Measurements from ENCODE around the gene KRT73. TPM values are rescaled to one million over a fixed set of nuclear protein-coding genes. Genes with fewer than 3 reads are reported as not detected.
"Not testable (repeated sequence)": the region's sequence is repeated elsewhere in the genome, so short reads cannot be mapped to it uniquely, and the experiment has no call there.

KRT73 gene
- total RNA-seq, 1 donor from 2014 or later: not detected

- ATAC-seq (no peak), DNase-seq (ENCODE audit: low spot score) (no peak)
- intact Hi-C loops (cut with DNase I): no loop called here
These were observed 12.3 kb downstream of the KRT73 start for GRCh38 chr12:52606096-52606495.

- intact Hi-C loops (cut with DNase I): no loop called here
- ATAC-seq (no peak), DNase-seq (ENCODE audit: low spot score) (no peak)
These were observed 12.8 kb downstream of the KRT73 start for GRCh38 chr12:52605542-52605941.

GRCh38 chr12:52604859-52605258, 13.5 kb downstream of the KRT73 start:
- intact Hi-C loops (cut with DNase I): no loop called here
- DNase-seq (ENCODE audit: low spot score) (no peak), ATAC-seq (no peak)

- intact Hi-C loops (cut with DNase I): no loop called here
- no peak for ATAC-seq
- no peak for DNase-seq (ENCODE audit: low spot score)
These were observed 15.0 kb downstream of the KRT73 start for GRCh38 chr12:52603314-52603713.

GRCh38 chr12:52602552-52602951, 15.8 kb downstream of the KRT73 start:
- intact Hi-C loops (cut with DNase I): no loop called here
- no peak for DNase-seq (ENCODE audit: low spot score)
- no peak for ATAC-seq

- ATAC-seq (no peak), DNase-seq (ENCODE audit: low spot score) (no peak)
- intact Hi-C loops (cut with DNase I): no loop called here
These were observed 16.7 kb downstream of the KRT73 start for GRCh38 chr12:52601671-52602070.

GRCh38 chr12:52600941-52601481, 17.3 kb downstream of the KRT73 start, which contains the start of gene KRT72:
TSS of gene KRT72 (minus strand) at chr12:52601463. CDS start at chr12:52601452, 11 bp downstream.
- ATAC-seq: no peak
- no peak for DNase-seq (ENCODE audit: low spot score)

GRCh38 chr12:52600475-52600874, 17.9 kb downstream of the KRT73 start:
- DNase-seq (ENCODE audit: low spot score) (no peak), ATAC-seq (no peak)
- intact Hi-C loops (cut with DNase I): no loop called here

More at GRCh38 chr12:52600941-52601481, 17.3 kb downstream of the KRT73 start, which contains the start of gene KRT72:
- intact Hi-C loops (cut with DNase I): no loop called here

GRCh38 chr12:52600071-52600470, 18.3 kb downstream of the KRT73 start:
- DNase-seq (ENCODE audit: low spot score) (no peak), ATAC-seq (no peak)
- intact Hi-C loops (cut with DNase I): no loop called here

- intact Hi-C loops (cut with DNase I): no loop called here
- peak; percentile 17 for DNase-seq (ENCODE audit: low spot score)
These were observed 19.4 kb downstream of the KRT73 start for GRCh38 chr12:52598966-52599365.

GRCh38 chr12:52594237-52594636, 24.1 kb downstream of the KRT73 start:
- DNase-seq (ENCODE audit: low spot score); intact Hi-C loops (cut with DNase I); ATAC-seq: not testable (repeated sequence)

More at GRCh38 chr12:52598966-52599365, 19.4 kb downstream of the KRT73 start:
- ATAC-seq: no peak

- DNase-seq (ENCODE audit: low spot score): peak; percentile 53
- ATAC-seq: no peak
- intact Hi-C loops (cut with DNase I): no loop called here
These were observed 26.8 kb downstream of the KRT73 start for GRCh38 chr12:52591521-52591920.

- no peak for ATAC-seq
- peak; percentile 17 for DNase-seq (ENCODE audit: low spot score)
- intact Hi-C loops (cut with DNase I): no loop called here
These were observed 28.3 kb downstream of the KRT73 start for GRCh38 chr12:52590021-52590420.

- DNase-seq (ENCODE audit: low spot score) (peak; percentile 42), ATAC-seq (no peak)
- intact Hi-C loops (cut with DNase I): no loop called here
These were observed 30.8 kb downstream of the KRT73 start for GRCh38 chr12:52587563-52587962.

GRCh38 chr12:52585946-52586345, 32.4 kb downstream of the KRT73 start:
- ATAC-seq (no peak), DNase-seq (ENCODE audit: low spot score) (peak; percentile 37)
- intact Hi-C loops (cut with DNase I): no loop called here

- intact Hi-C loops (cut with DNase I): no loop called here
- DNase-seq (ENCODE audit: low spot score) (peak; percentile 13), ATAC-seq (no peak)
These were observed 33.3 kb downstream of the KRT73 start for GRCh38 chr12:52585066-52585465.

GRCh38 chr12:52584156-52584682, 34.1 kb downstream of the KRT73 start:
- intact Hi-C loops (cut with DNase I): loop anchor here (5.0 kb wide), 1 partner anchor 293 kb away; no protein-coding TSS in a partner anchor
- ATAC-seq (no peak), DNase-seq (ENCODE audit: low spot score) (peak; percentile 39)

GRCh38 chr12:52582971-52583456, 35.3 kb downstream of the KRT73 start:
- DNase-seq (ENCODE audit: low spot score) (peak; percentile 67), ATAC-seq (peak; percentile 82)
- intact Hi-C loops (cut with DNase I): loop anchor here (5.0 kb wide), 1 partner anchor 294 kb away; no protein-coding TSS in a partner anchor

GRCh38 chr12:52582486-52582885, 35.9 kb downstream of the KRT73 start:
- peak; percentile 27 for DNase-seq (ENCODE audit: low spot score)
- no peak for ATAC-seq
- intact Hi-C loops (cut with DNase I): loop anchor here (5.0 kb wide), 1 partner anchor 295 kb away; no protein-coding TSS in a partner anchor

- intact Hi-C loops (cut with DNase I): loop anchor here (5.0 kb wide), 1 partner anchor 296 kb away; no protein-coding TSS in a partner anchor
- ATAC-seq (no peak), DNase-seq (ENCODE audit: low spot score) (peak; percentile 50)
These were observed 36.9 kb downstream of the KRT73 start for GRCh38 chr12:52581481-52581880.
